ENCODE data around the gene SLC9A3.

SLC9A3 gene

DNA sequence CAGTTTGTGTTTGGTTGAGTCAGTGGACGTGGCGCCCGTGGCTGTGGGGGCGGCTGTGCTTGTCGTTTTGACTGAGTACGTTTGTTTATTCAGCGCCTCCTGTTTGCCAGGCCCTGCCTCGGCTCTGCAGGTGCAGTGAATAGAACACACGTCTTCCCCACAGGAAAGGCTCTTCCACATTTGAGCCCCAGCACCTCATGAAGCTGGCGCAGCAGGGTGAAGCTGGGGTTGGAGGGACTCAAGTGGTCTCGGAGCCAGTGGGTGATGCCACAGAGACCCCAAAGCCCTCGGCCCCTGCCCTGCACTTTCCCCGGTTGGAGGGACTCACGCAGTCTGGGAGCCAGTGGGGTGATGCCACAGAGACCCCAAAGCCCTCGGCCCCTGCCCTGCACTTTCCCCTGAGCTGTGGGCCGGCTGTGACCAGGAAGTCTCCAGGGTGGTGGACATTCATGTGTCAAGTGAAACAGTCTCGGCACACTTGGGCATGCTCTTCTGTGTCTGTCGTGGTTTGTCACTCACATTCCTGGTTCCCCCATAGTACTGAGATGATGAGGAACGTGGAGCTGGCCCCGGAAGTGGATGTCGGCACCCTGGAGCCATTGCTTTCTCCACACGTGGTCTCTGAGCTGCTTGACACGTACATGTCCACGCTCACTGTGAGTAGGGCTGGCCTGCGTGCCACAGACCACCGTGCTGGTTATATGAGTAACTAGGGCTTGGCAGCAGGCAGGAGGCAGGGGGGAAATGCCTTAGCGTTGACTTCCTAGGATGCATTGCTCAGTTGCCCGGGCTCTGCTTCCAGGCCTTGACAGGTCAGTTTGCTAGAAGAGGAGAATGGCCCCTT, 67.7 kb downstream of the SLC9A3 start:
- no peak overlapping the region for H3K4me3 ChIP-seq (ENCODE audit: control insufficient read depth, low read depth, low read length)
- no peak for DNase-seq (ENCODE audit: low read depth)
- TF ChIP-seq, protein P1, sequence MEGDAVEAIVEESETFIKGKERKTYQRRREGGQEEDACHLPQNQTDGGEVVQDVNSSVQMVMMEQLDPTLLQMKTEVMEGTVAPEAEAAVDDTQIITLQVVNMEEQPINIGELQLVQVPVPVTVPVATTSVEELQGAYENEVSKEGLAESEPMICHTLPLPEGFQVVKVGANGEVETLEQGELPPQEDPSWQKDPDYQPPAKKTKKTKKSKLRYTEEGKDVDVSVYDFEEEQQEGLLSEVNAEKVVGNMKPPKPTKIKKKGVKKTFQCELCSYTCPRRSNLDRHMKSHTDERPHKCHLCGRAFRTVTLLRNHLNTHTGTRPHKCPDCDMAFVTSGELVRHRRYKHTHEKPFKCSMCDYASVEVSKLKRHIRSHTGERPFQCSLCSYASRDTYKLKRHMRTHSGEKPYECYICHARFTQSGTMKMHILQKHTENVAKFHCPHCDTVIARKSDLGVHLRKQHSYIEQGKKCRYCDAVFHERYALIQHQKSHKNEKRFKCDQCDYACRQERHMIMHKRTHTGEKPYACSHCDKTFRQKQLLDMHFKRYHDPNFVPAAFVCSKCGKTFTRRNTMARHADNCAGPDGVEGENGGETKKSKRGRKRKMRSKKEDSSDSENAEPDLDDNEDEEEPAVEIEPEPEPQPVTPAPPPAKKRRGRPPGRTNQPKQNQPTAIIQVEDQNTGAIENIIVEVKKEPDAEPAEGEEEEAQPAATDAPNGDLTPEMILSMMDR (IDR thresholded peaks at IDR 0.05; ENCODE audit: control insufficient read depth, insufficient read depth, low read depth, low read length, missing control alignments) = no peak

DNA sequence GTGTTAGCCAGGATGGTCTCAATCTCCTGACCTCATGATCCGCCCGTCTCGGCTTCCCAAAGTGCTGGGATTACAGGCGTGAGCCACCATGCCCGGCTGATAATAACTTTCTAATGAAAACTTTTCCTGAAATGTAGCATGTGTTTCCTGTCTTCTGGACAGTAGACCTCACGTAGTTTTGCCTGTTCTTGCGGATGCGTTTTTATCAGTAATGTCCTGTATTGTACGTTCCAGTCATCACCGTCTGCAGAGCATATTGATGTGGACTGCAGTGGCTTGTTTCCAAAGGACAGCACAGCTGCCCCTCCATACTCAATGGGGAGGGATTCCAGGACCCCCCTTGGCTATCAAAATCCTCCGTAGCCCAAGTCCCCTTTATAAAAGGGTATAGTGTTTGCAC, 68.4 kb downstream of the SLC9A3 start:
- DNase-seq (ENCODE audit: low read depth) = no peak
- TF ChIP-seq, protein P1 (IDR thresholded peaks at IDR 0.05; ENCODE audit: control insufficient read depth, insufficient read depth, low read depth, low read length, missing control alignments) = no peak
- H3K4me3 ChIP-seq (ENCODE audit: control insufficient read depth, low read depth, low read length) = no peak overlapping the region

DNA sequence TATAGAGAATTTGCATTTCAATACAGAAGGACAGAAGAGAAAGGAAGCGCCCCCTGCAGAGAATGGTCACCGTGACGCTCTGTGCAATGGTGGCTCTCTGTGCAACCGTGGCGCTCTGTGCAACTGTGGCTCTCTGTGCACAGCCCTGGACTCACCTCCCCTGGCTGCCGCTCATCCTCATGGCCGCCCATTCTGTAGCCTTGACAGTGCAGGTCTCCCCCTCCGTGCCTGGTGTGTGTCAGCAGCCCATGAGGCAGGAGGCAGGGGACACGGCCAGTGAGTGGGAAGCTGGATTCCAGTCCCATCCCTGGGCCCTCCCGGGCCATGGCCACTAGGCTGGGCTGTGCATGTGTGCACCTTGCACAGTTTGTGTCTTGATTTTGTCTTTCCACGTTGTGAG, 69.3 kb downstream of the SLC9A3 start:
- TF ChIP-seq, protein P1 (IDR thresholded peaks at IDR 0.05; ENCODE audit: control insufficient read depth, insufficient read depth, low read depth, low read length, missing control alignments) = no peak
- no peak overlapping the region for H3K4me3 ChIP-seq (ENCODE audit: control insufficient read depth, low read depth, low read length)
- no peak for DNase-seq (ENCODE audit: low read depth)

DNA sequence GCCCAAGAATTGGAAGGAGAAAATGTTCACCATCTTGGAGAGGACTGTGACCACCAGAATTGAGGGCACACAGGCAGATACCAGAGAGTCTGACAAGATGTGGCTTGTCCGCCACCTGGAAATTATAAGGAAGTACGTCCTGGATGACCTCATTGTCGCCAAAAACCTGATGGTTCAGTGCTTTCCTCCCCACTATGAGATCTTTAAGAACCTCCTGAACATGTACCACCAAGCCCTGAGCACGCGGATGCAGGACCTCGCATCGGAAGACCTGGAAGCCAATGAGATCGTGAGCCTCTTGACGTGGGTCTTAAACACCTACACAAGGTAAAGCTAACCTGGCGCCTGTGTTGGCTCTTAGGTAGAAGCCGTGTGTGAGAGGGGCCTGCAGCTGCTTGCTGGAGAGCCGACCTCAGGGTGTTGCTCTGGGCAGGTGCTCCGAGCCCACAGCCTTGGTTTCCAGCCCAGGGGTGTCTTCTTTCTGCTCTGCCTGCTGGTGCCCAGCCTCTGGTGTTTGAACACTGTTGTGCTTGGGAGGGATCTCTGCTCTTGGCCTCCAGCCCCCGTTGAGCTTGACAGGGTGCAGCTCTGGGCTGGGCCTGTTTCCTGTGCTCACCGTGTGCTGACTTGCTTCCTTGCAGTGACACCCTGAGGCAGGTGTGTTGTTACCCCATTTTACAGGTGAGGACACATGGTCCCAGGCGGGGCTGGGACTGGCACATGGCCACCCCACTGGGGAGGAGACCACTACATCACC, 70.3 kb downstream of the SLC9A3 start:
- DNase-seq (ENCODE audit: low read depth) = no peak
- TF ChIP-seq, protein P1 (IDR thresholded peaks at IDR 0.05; ENCODE audit: control insufficient read depth, insufficient read depth, low read depth, low read length, missing control alignments) = no peak

DNA sequence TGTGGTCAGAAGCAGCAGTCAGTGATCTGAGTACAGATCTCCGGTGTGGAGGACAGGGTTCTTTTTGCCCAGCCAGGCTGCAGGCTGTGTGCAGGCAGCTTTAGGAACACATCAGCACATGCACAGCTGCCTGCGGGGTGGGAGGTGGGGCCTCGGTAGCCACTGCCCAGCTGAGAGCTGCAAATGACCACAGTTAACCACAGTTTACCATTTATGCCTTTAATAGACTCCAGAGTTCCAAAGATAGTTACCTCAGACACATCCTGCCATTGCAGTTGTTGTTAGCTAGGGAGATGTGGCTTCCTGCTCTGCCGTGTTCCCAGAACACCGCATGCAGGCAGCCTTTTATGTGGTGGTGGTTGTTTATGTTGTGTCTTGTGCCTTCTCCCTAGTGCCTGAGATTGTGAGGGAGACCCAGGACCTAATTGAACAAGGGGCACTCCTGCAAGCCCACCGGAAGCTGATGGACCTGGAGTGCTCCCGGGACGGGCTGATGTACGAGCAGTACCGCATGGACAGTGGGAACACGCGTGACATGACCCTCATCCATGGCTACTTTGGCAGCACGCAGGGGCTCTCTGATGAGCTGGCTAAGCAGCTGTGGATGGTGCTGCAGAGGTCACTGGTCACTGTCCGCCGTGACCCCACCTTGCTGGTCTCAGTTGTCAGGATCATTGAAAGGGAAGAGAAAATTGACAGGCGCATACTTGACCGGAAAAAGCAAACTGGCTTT, 71.1 kb downstream of the SLC9A3 start:
- DNase-seq (ENCODE audit: low read depth) = no peak
- TF ChIP-seq, protein P1 (IDR thresholded peaks at IDR 0.05; ENCODE audit: control insufficient read depth, insufficient read depth, low read depth, low read length, missing control alignments) = no peak

More for the DNA sequence above, 70.3 kb downstream of the SLC9A3 start:
- no peak overlapping the region for H3K4me3 ChIP-seq (ENCODE audit: control insufficient read depth, low read depth, low read length)

More for the DNA sequence above, 71.1 kb downstream of the SLC9A3 start:
- no peak overlapping the region for H3K4me3 ChIP-seq (ENCODE audit: control insufficient read depth, low read depth, low read length)

Data from AG09309 (cell line).